ENCODE results near the gene ISCU. TPM values are rescaled to one million over a fixed set of nuclear protein-coding genes. Genes with fewer than 3 reads are reported as not detected.

Gene ISCU
- total RNA-seq, 1 donor from 2014 or later = 134 TPM

DNA sequence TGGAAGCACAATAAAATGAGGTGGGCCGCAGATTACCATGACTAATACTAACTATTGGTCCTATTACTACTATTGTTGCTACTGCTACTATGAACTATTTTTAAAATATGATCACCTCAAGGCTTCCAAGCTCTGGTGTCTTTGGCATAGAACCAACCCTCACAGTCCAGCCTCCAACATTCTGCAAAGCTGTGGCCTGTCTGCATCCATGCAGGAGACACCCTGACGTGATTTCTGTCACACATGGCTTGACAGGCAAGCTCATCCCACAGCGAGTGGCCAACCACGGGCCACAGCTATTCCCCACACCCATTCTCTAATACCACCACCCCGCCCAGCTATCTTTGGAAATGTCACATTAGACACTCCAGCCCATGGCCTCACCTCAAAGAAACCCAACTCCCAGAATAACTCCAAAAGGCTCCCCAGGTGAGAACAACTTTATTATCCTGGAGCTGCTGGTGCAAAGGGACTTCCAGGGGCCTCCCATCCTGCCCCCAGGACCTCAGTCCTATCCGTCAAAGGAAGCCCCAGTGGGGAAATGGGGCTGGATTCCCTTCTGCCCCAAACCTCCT lies 14.4 kb downstream of the ISCU start:
- H3K4me3 ChIP-seq (ENCODE audit: low read depth, low read length) = no peak overlapping the region
- no peak for DNase-seq (ENCODE audit: low read depth)
- no peaks in the 10 kb centered on the region for H3K27me3 ChIP-seq (ENCODE audit: control insufficient read depth, insufficient read depth, low read length)
- TF ChIP-seq, protein P1, sequence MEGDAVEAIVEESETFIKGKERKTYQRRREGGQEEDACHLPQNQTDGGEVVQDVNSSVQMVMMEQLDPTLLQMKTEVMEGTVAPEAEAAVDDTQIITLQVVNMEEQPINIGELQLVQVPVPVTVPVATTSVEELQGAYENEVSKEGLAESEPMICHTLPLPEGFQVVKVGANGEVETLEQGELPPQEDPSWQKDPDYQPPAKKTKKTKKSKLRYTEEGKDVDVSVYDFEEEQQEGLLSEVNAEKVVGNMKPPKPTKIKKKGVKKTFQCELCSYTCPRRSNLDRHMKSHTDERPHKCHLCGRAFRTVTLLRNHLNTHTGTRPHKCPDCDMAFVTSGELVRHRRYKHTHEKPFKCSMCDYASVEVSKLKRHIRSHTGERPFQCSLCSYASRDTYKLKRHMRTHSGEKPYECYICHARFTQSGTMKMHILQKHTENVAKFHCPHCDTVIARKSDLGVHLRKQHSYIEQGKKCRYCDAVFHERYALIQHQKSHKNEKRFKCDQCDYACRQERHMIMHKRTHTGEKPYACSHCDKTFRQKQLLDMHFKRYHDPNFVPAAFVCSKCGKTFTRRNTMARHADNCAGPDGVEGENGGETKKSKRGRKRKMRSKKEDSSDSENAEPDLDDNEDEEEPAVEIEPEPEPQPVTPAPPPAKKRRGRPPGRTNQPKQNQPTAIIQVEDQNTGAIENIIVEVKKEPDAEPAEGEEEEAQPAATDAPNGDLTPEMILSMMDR (IDR thresholded peaks at IDR 0.05; ENCODE audit: insufficient read depth, low read length, poor library complexity, severe bottlenecking) = no peak
- no peaks in the 10 kb centered on the region for H3K36me3 ChIP-seq (ENCODE audit: control insufficient read depth, insufficient read depth, low read length)

DNA sequence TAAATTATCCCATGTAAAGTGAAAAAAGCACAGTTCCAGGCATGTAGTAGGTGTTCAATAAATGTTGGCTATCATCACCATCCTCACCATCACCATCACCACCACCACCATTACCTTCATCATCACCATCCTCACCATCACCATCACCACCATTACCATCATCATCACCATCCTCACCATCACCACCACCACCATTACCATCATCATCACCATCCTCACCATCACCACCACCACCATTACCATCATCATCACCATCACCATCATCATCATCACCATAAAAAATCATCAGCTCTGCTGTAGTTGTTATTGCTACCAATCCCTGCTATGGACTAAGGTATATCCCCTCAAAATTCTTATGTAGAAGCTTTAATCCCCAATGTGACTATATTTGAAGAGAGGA lies 15.1 kb downstream of the ISCU start:
- TF ChIP-seq, protein P1 (IDR thresholded peaks at IDR 0.05; ENCODE audit: insufficient read depth, low read length, poor library complexity, severe bottlenecking) = no peak
- no peaks in the 10 kb centered on the region for H3K27me3 ChIP-seq (ENCODE audit: control insufficient read depth, insufficient read depth, low read length)
- no peak overlapping the region for H3K4me3 ChIP-seq (ENCODE audit: low read depth, low read length)
- no peak for DNase-seq (ENCODE audit: low read depth)
- no peaks in the 10 kb centered on the region for H3K36me3 ChIP-seq (ENCODE audit: control insufficient read depth, insufficient read depth, low read length)

DNA sequence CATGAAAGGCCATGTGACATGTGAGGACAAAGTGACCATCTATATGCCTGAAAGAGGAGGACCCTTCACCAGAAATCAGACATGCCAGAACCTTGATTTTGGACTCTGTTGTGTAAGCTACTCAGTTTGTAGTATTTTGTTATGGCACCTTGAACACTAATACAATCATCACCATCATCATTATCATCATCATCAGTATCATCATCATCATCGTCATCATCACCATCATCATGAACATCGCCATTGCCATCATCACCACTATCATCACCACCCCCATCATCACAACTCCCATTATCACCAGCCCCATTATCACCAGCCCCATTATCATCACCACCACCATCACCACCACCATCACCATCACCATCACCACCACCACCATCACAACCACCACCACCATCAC lies 15.9 kb downstream of the ISCU start:
- Histone ChIP-seq H3K4me3 (ENCODE audit: low read depth, low read length) (no peak overlapping the region), H3K36me3 (ENCODE audit: control insufficient read depth, insufficient read depth, low read length) (no peaks in the 10 kb centered on the region), H3K27me3 (ENCODE audit: control insufficient read depth, insufficient read depth, low read length) (peaks cover 4% of the 10 kb centered on the region)
- TF ChIP-seq, protein P1 (IDR thresholded peaks at IDR 0.05; ENCODE audit: insufficient read depth, low read length, poor library complexity, severe bottlenecking) = no peak
- DNase-seq (ENCODE audit: low read depth) = no peak

DNA sequence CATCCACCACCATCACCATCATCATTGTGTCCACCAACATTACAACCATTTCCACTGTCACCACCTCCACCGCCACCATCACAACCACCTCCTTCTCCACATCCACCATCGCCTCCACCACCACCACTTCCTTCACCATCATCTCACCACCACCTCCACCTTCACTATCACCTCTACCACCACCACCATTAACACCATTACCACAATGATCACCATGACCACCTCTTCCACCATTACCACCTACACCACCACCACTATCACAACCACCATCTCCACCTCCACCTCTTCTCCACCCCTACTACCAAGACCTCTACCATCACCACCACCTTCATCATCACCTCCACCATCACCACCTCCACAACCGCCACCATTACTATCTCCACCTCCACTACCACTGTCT lies 16.4 kb downstream of the ISCU start:
- Histone ChIP-seq H3K36me3 (ENCODE audit: control insufficient read depth, insufficient read depth, low read length) (no peaks in the 10 kb centered on the region), H3K27me3 (ENCODE audit: control insufficient read depth, insufficient read depth, low read length) (peaks cover 4% of the 10 kb centered on the region), H3K4me3 (ENCODE audit: low read depth, low read length) (no peak overlapping the region)
- TF ChIP-seq, protein P1 (IDR thresholded peaks at IDR 0.05; ENCODE audit: insufficient read depth, low read length, poor library complexity, severe bottlenecking) = no peak
- DNase-seq (ENCODE audit: low read depth) = no peak

DNA sequence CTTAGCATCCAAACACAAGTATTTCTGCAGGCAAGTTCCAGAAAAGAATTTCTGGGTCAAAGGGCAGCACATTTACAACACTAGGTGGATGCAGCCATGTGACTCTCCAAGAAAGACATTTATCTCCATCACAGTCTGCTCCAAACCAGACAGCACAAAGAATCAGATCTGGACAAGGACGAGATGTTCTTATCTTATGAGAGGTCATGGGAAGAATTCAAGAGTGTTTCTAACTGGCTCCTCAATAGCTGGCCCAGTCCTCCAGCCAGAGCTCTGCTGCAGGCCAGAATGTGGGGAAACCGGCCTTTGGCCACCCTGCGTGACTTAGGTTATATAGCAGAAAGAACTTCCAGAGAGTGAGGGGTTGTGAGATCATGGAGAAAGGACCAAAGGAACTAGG lies 18.1 kb downstream of the ISCU start:
- H3K4me3 ChIP-seq (ENCODE audit: low read depth, low read length) = no peak overlapping the region
- no peaks in the 10 kb centered on the region for H3K36me3 ChIP-seq (ENCODE audit: control insufficient read depth, insufficient read depth, low read length)
- TF ChIP-seq, protein P1 (IDR thresholded peaks at IDR 0.05; ENCODE audit: insufficient read depth, low read length, poor library complexity, severe bottlenecking) = no peak
- no peak for DNase-seq (ENCODE audit: low read depth)
- H3K27me3 ChIP-seq (ENCODE audit: control insufficient read depth, insufficient read depth, low read length) = peaks cover 4% of the 10 kb centered on the region
